H9 (cell line): Measurements from ENCODE around the gene FBLN2. TPM values are rescaled to one million over a fixed set of nuclear protein-coding genes. Genes with fewer than 3 reads are reported as not detected.

ENCODE experiments used
- DNase-seq: peaks from one replicate; pipeline ENCODE4 v3.0.0-alpha.2; 2017
- H2AFZ ChIP-seq: one replicate; pipeline ENCODE4 v1.6.1; 2013; ENCODE audit warnings: mild to moderate bottlenecking, low read length, control low read depth, moderate library complexity
- H2AK5ac ChIP-seq: 2 replicates; pipeline ENCODE4 v1.6.1; 2013; ENCODE audit warnings: low read length, control low read depth, mixed read lengths; ENCODE audit not compliant: insufficient read length
- H2BK120ac ChIP-seq: one replicate; pipeline ENCODE4 v1.6.1; 2013; ENCODE audit warnings: low read depth, mild to moderate bottlenecking, low read length, control low read depth, inconsistent platforms; ENCODE audit not compliant: poor library complexity, severe bottlenecking
- H2BK12ac ChIP-seq: 2 replicates; pipeline ENCODE4 v1.6.1; 2013; ENCODE audit warnings: low read length, control low read depth, mixed read lengths, low read depth; ENCODE audit not compliant: insufficient read length
- H2BK15ac ChIP-seq: 2 replicates; pipeline ENCODE4 v1.6.1; 2013; ENCODE audit warnings: low read depth, low read length, control low read depth
- H2BK20ac ChIP-seq: one replicate; pipeline ENCODE4 v1.6.1; 2013; ENCODE audit warnings: low read depth, mild to moderate bottlenecking, low read length, control low read depth, inconsistent platforms; ENCODE audit not compliant: poor library complexity, severe bottlenecking
- H2BK5ac ChIP-seq: 2 replicates; pipeline ENCODE4 v1.6.1; 2013; ENCODE audit warnings: low read length, control low read depth, mixed read lengths; ENCODE audit not compliant: insufficient read length
- H3K14ac ChIP-seq: 2 replicates; pipeline ENCODE4 v1.6.1; 2013; ENCODE audit warnings: low read length, control low read depth; ENCODE audit not compliant: insufficient read depth
- H3K18ac ChIP-seq: 2 replicates; pipeline ENCODE4 v1.6.1; 2013; ENCODE audit warnings: low read depth, mild to moderate bottlenecking, mixed read lengths, low read length, control low read depth; ENCODE audit not compliant: insufficient read length
- H3K23ac ChIP-seq: 2 replicates; pipeline ENCODE4 v1.6.1; 2013; ENCODE audit warnings: low read length, control low read depth, mixed read lengths, low read depth; ENCODE audit not compliant: insufficient read length
- H3K23me2 ChIP-seq: 2 replicates; pipeline ENCODE4 v1.6.1; 2013; ENCODE audit warnings: low read depth, mild to moderate bottlenecking, mixed read lengths, low read length, control low read depth; ENCODE audit not compliant: insufficient read length, poor library complexity, severe bottlenecking
- H3K27ac ChIP-seq: 2 replicates; pipeline ENCODE4 v1.5.1; 2013; ENCODE audit warnings: low read length, control low read depth, mixed read lengths, low read depth; ENCODE audit not compliant: insufficient read length
- H3K27me3 ChIP-seq: 2 replicates; pipeline ENCODE4 v1.6.1; 2013; ENCODE audit warnings: low read length, control low read depth, inconsistent platforms; ENCODE audit not compliant: insufficient read depth
- H3K4ac ChIP-seq: 2 replicates; pipeline ENCODE4 v1.6.1; 2013; ENCODE audit warnings: low read depth, mild to moderate bottlenecking, control low read depth, inconsistent platforms, low read length, moderate library complexity
- H3K4me1 ChIP-seq: 2 replicates; pipeline ENCODE4 v1.6.1; 2013; ENCODE audit warnings: low read length, control low read depth, inconsistent platforms; ENCODE audit not compliant: insufficient read depth
- H3K4me2 ChIP-seq: 2 replicates; pipeline ENCODE4 v1.6.1; 2013; ENCODE audit warnings: low read length, control low read depth, mixed read lengths; ENCODE audit not compliant: insufficient read length, insufficient read depth
- H3K56ac ChIP-seq: 2 replicates; pipeline ENCODE4 v1.6.1; 2013; ENCODE audit warnings: low read depth, mild to moderate bottlenecking, mixed read lengths, low read length, control low read depth; ENCODE audit not compliant: insufficient read length
- H3K79me1 ChIP-seq: 2 replicates; pipeline ENCODE4 v1.6.1; 2013; ENCODE audit warnings: low read depth, mild to moderate bottlenecking, moderate library complexity, low read length, control low read depth, inconsistent platforms; ENCODE audit not compliant: insufficient read depth, poor library complexity, severe bottlenecking
- H3K79me2 ChIP-seq: 2 replicates; pipeline ENCODE4 v1.6.1; 2013; ENCODE audit warnings: low read length, control low read depth, inconsistent platforms; ENCODE audit not compliant: insufficient read depth
- H3K9ac ChIP-seq: 2 replicates; pipeline ENCODE4 v1.6.1; 2013; ENCODE audit warnings: low read length, control low read depth, mixed read lengths; ENCODE audit not compliant: insufficient read length; ENCODE audit errors: extremely low read depth
- H3K9me3 ChIP-seq: one replicate; pipeline ENCODE4 v1.6.1; 2013; ENCODE audit warnings: low read depth, low read length, inconsistent platforms; ENCODE audit not compliant: control insufficient read depth
- H3T11ph ChIP-seq: one replicate; pipeline ENCODE4 v1.6.1; 2013; ENCODE audit warnings: mild to moderate bottlenecking, low read length, control low read depth, inconsistent platforms
- H4K20me1 ChIP-seq: one replicate; pipeline ENCODE4 v1.6.1; 2013; ENCODE audit not compliant: control insufficient read depth, insufficient read length, insufficient read depth
- H4K5ac ChIP-seq: 2 replicates; pipeline ENCODE4 v1.6.1; 2013; ENCODE audit warnings: low read depth, mild to moderate bottlenecking, mixed read lengths, low read length, control low read depth; ENCODE audit not compliant: insufficient read length
- H4K8ac ChIP-seq: replicated peaks from 2 replicates; pipeline ENCODE4 v1.6.1; 2013; ENCODE audit warnings: low read length, control low read depth, mixed read lengths, low read depth; ENCODE audit not compliant: insufficient read length
- H4K91ac ChIP-seq: 2 replicates; pipeline ENCODE4 v1.6.1; 2013; ENCODE audit warnings: low read depth, mild to moderate bottlenecking, moderate library complexity, mixed read lengths, low read length, control low read depth; ENCODE audit not compliant: insufficient read length
- H3K27ac Mint-ChIP-seq, 3 experiments: 2 replicates in 2 of 3; 3 replicates in 1 of 3; pipeline ENCODE4 v1.8.0; 2020 to 2021; ENCODE audit warnings: mixed read lengths in 3 of 3, mild to moderate bottlenecking in 1 of 3, moderate library complexity in 1 of 3
- H3K27me3 Mint-ChIP-seq: 2 replicates; pipeline ENCODE4 v1.8.0; 2021; ENCODE audit warnings: low read depth, mild to moderate bottlenecking, moderate library complexity, mixed read lengths
- H3K36me3 Mint-ChIP-seq, 3 experiments: 2 replicates in 2 of 3; 3 replicates in 1 of 3; pipeline ENCODE4 v1.8.0; 2020 to 2021; ENCODE audit warnings: low read depth in 3 of 3, mixed read lengths in 3 of 3; ENCODE audit not compliant: insufficient read depth in 1 of 3
- H3K4me1 Mint-ChIP-seq, 2 experiments: 2 replicates each; pipeline ENCODE4 v1.8.0; 2020; ENCODE audit warnings: mixed read lengths in 2 of 2
- H3K4me3 Mint-ChIP-seq, 2 experiments: 2 replicates in 1 of 2; 3 replicates in 1 of 2; pipeline ENCODE4 v1.8.0; 2020 to 2021; ENCODE audit warnings: mild to moderate bottlenecking in 2 of 2, mixed read lengths in 2 of 2, moderate library complexity in 1 of 2
- H3K9me3 Mint-ChIP-seq, 2 experiments: 2 replicates in 1 of 2; 3 replicates in 1 of 2; pipeline ENCODE4 v1.8.0; 2020; ENCODE audit warnings: mild to moderate bottlenecking in 2 of 2, mixed read lengths in 2 of 2, moderate library complexity in 1 of 2
- whole genome bisulfite sequencing: extraction: QIAGEN DNeasy Blood & Tissue Kit; methylation state at CpG from one replicate; pipeline ENCODE4 v1.1.7; 2013; ENCODE audit warnings: missing lambda C conversion rate, low lambda C conversion rate, mixed read lengths; ENCODE audit not compliant: insufficient read length; ENCODE audit errors: extremely low coverage; 5-methylcytosine and 5-hydroxymethylcytosine counted together
- total RNA-seq: library from RNA; stranded (reverse); gene quantifications from 2 replicates; pipeline ENCODE4 v1.2.1, GENCODE V29; 2021
- TF ChIP-seq, protein P1 (sequence below): fragments of 200-600 bp; sonication (generic); conservative IDR thresholded peaks from 3 replicates; pipeline ENCODE4 v1.8.0; 2021; ENCODE audit warnings: antibody characterized with exemption, mild to moderate bottlenecking

FBLN2 gene
- total RNA-seq, 1 experiment from 2014 or later: 11.8 TPM

DNA sequence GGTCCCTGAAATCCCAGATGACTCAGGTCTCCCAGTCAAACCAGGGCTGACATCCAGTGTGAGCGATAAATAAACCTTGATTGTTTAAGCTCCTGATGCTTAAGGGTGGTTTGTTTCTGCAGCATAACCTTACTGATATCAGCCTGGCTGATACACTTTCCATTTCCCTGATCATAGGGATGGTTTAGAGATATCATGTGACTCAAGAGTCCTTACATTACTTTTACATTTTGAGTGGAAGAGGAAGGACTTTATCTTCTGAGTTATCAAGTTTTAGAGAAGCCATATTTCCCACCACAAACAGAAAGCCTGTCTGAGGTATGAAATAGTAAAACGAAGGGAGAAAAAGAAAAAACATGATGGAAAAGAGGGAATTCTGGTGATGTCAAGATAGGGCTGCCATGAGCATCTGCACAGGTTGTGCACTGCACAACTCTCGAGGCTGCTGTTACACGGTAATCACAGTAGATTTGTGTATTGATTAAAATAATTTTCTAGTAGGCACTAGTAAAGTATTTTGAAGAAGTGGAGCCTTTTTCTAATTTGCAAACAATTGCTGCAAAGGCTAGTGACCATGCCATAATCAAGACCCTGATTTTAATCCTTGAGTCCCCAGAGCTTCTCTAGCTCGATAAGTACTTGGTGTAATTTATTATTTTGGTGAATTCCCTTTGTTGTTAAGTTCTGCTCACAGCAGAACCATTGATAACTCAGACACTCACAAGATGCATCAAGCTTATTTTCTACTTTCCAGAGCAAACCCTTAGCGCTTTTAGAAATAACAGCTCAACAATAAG, 34.1 kb upstream of the FBLN2 start:
- H3K23me2 ChIP-seq: no peaks in the 10 kb centered on the region
- TF ChIP-seq, protein P1, sequence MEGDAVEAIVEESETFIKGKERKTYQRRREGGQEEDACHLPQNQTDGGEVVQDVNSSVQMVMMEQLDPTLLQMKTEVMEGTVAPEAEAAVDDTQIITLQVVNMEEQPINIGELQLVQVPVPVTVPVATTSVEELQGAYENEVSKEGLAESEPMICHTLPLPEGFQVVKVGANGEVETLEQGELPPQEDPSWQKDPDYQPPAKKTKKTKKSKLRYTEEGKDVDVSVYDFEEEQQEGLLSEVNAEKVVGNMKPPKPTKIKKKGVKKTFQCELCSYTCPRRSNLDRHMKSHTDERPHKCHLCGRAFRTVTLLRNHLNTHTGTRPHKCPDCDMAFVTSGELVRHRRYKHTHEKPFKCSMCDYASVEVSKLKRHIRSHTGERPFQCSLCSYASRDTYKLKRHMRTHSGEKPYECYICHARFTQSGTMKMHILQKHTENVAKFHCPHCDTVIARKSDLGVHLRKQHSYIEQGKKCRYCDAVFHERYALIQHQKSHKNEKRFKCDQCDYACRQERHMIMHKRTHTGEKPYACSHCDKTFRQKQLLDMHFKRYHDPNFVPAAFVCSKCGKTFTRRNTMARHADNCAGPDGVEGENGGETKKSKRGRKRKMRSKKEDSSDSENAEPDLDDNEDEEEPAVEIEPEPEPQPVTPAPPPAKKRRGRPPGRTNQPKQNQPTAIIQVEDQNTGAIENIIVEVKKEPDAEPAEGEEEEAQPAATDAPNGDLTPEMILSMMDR: no peak
- no peak overlapping the region for H4K8ac ChIP-seq
- no peaks in the 10 kb centered on the region for H3K9me3 ChIP-seq
- H2BK15ac ChIP-seq: no peak overlapping the region
- H3K27ac ChIP-seq: no peak overlapping the region
- H3K4me2 ChIP-seq: no peak overlapping the region
- no peak overlapping the region for H3K14ac ChIP-seq
- DNase-seq: no peak
- no peak overlapping the region for H2AK5ac ChIP-seq
- H3K9ac ChIP-seq: no peak overlapping the region
- no CpG with 5 or more reads among the region's 6 CpGs for WGBS
- no peak overlapping the region for H3K4ac ChIP-seq
- no peak overlapping the region for H2BK20ac ChIP-seq
- no peak overlapping the region for H4K91ac ChIP-seq
- H3K27me3 ChIP-seq: no peaks in the 10 kb centered on the region
- Mint-ChIP-seq H3K4me3 (no peak overlapping the region), H3K36me3 (peaks cover 0 to 1% (median 0%) of the 10 kb centered on the region in 3 experiments; a peak in 1 of 7 replicates), H3K27ac (no peak overlapping the region), H3K27me3 (peaks cover 3% of the 10 kb centered on the region), H3K4me1 (peaks cover 0 to 8% of the 10 kb centered on the region in 2 experiments; a peak in 1 of 4 replicates), H3K9me3 (no peaks in the 10 kb centered on the region; a peak in 1 of 5 replicates)
- no peaks in the 10 kb centered on the region for H4K20me1 ChIP-seq
- H2BK5ac ChIP-seq: no peak overlapping the region
- no peak overlapping the region for H4K5ac ChIP-seq
- no peaks in the 10 kb centered on the region for H3K79me1 ChIP-seq
- no peaks in the 10 kb centered on the region for H3K4me1 ChIP-seq
- H3K23ac ChIP-seq: no peak overlapping the region
- H3K18ac ChIP-seq: no peak overlapping the region
- H3T11ph ChIP-seq: no peak overlapping the region
- H3K79me2 ChIP-seq: no peaks in the 10 kb centered on the region
- no peak overlapping the region for H2AFZ ChIP-seq
- no peak overlapping the region for H2BK12ac ChIP-seq
- H2BK120ac ChIP-seq: no peak overlapping the region
- no peak overlapping the region for H3K56ac ChIP-seq
